22Rv1 (cell line): ENCODE measurements around the gene IFNE.

Source experiments
- CTCF ChIP-seq: fragments of 450-650 bp; IDR thresholded peaks from 2 replicates; pipeline ENCODE4 v1.5.1; 2017; ENCODE audit warnings: mild to moderate bottlenecking
- ZFX ChIP-seq: fragments of 450-650 bp; IDR thresholded peaks from 2 replicates; pipeline ENCODE4 v1.6.1; 2017; ENCODE audit warnings: antibody characterized with exemption, borderline replicate concordance

GRCh38 chr9:21450733-21451394, 31.2 kb downstream of the IFNE start:
- TF ChIP-seq CTCF = no peak
- TF ChIP-seq ZFX = no peak
